ENCODE data around the gene KRTAP1-3.

GRCh38 chr17:41015454-41015853 is 19.2 kb downstream of the KRTAP1-3 start:
- TF ChIP-seq POLR2A (IDR thresholded peaks at IDR 0.05; ENCODE audit: low read length) (no peak), GATA1 (IDR thresholded peaks at IDR 0.05; ENCODE audit: low read depth, low read length) (no peak)

All from erythroblast (primary cell).